Mesendoderm (in vitro differentiated cells): Measurements from ENCODE around the gene GNG11.

Experiments used
- DNase-seq: peaks from one replicate; pipeline ENCODE4 v3.0.0; 2013
- H2AK5ac ChIP-seq: 2 replicates; pipeline ENCODE4 v1.6.1; 2013; ENCODE audit warnings: low read length, inconsistent platforms
- H2BK120ac ChIP-seq: 2 replicates; pipeline ENCODE4 v1.6.1; 2013; ENCODE audit warnings: low read depth, mild to moderate bottlenecking, low read length, moderate library complexity, mixed read lengths
- H2BK15ac ChIP-seq: replicated peaks from 2 replicates; pipeline ENCODE4 v1.6.1; 2013; ENCODE audit warnings: low read depth, mild to moderate bottlenecking, moderate library complexity
- H2BK5ac ChIP-seq: 2 replicates; pipeline ENCODE4 v1.6.1; 2013; ENCODE audit warnings: low read length, inconsistent platforms
- H3K18ac ChIP-seq: 2 replicates; pipeline ENCODE4 v1.6.1; 2013; ENCODE audit warnings: mild to moderate bottlenecking, low read length, mixed read lengths
- H3K23ac ChIP-seq: one replicate; pipeline ENCODE4 v1.6.1; 2013; ENCODE audit warnings: low read length
- H3K27ac ChIP-seq: 2 replicates; pipeline ENCODE4 v1.5.1; 2013; ENCODE audit warnings: low read depth, mild to moderate bottlenecking, inconsistent platforms, low read length, moderate library complexity
- H3K27me3 ChIP-seq: 2 replicates; pipeline ENCODE4 v1.6.1; 2013; ENCODE audit warnings: low read length, control low read depth, mild to moderate bottlenecking, inconsistent platforms; ENCODE audit not compliant: insufficient read depth, poor library complexity
- H3K36me3 ChIP-seq: 2 replicates; pipeline ENCODE4 v1.6.1; 2013; ENCODE audit warnings: low read length, inconsistent platforms; ENCODE audit not compliant: control insufficient read depth, insufficient read depth
- H3K4ac ChIP-seq: one replicate; pipeline ENCODE4 v1.6.1; 2013; ENCODE audit warnings: low read depth, mild to moderate bottlenecking, low read length, moderate library complexity
- H3K4me1 ChIP-seq: 2 replicates; pipeline ENCODE4 v1.6.1; 2013; ENCODE audit warnings: low read depth, low read length, inconsistent platforms; ENCODE audit not compliant: control insufficient read depth
- H3K4me2 ChIP-seq: 2 replicates; pipeline ENCODE4 v1.6.1; 2013; ENCODE audit warnings: low read length
- H3K4me3 ChIP-seq: 2 replicates; pipeline ENCODE4 v1.5.1; 2013; ENCODE audit warnings: mild to moderate bottlenecking, low read length
- H3K56ac ChIP-seq: one replicate; pipeline ENCODE4 v1.6.1; 2013; ENCODE audit warnings: low read length
- H3K79me1 ChIP-seq: 2 replicates; pipeline ENCODE4 v1.6.1; 2013; ENCODE audit warnings: low read length, inconsistent platforms
- H3K79me2 ChIP-seq: 2 replicates; pipeline ENCODE4 v1.6.1; 2013; ENCODE audit warnings: mild to moderate bottlenecking, low read length; ENCODE audit not compliant: control insufficient read depth, insufficient read depth
- H3K9ac ChIP-seq: 2 replicates; pipeline ENCODE4 v1.6.1; 2013; ENCODE audit warnings: low read length, inconsistent platforms
- H4K5ac ChIP-seq: one replicate; pipeline ENCODE4 v1.6.1; 2013; ENCODE audit warnings: low read length
- H4K8ac ChIP-seq: one replicate; pipeline ENCODE4 v1.6.1; 2013; ENCODE audit warnings: low read depth, mild to moderate bottlenecking, control low read depth, low read length, moderate library complexity
- WGBS: extraction: QIAGEN DNeasy Blood & Tissue Kit; methylation state at CpG from one replicate; pipeline ENCODE4 v1.1.7; 2013; ENCODE audit warnings: low lambda C conversion rate, missing lambda C conversion rate; ENCODE audit not compliant: insufficient coverage; ENCODE audit errors: extremely low coverage; 5-methylcytosine and 5-hydroxymethylcytosine counted together

Gene GNG11

DNA sequence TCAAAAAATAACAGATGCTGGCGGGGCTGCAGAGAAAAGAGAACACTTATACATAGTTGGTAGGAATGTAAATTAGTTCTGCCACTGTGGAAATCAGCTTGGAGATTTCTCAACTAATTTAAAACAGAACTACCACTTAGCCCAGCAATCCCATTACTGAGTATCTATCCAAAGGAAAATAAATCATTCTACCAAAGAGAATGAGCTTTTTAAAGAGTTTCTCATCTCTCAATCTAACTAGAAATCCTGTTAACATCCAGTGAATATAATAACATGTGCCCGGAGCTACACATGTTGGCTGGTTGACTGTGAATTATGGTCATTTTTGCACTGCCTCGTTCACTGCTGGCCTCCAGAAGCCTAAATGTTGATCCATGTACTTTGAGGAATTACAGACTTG is 43.3 kb downstream of the GNG11 start:
- Histone ChIP-seq H2BK15ac (no peak overlapping the region), H3K36me3 (no peaks in the 10 kb centered on the region), H2BK5ac (no peak overlapping the region), H2AK5ac (no peak overlapping the region), H3K79me2 (no peaks in the 10 kb centered on the region), H3K4me2 (no peak overlapping the region), H4K5ac (no peak overlapping the region), H3K27ac (no peak overlapping the region), H2BK120ac (no peak overlapping the region), H4K8ac (no peak overlapping the region), H3K4me1 (no peaks in the 10 kb centered on the region), H3K79me1 (no peaks in the 10 kb centered on the region), H3K27me3 (no peaks in the 10 kb centered on the region), H3K56ac (no peak overlapping the region), H3K9ac (no peak overlapping the region), H3K4me3 (no peak overlapping the region), H3K18ac (no peak overlapping the region), H3K4ac (no peak overlapping the region), H3K23ac (no peak overlapping the region)
- DNase-seq = no peak
- WGBS = no CpG with 5 or more reads among the region's 3 CpGs

DNA sequence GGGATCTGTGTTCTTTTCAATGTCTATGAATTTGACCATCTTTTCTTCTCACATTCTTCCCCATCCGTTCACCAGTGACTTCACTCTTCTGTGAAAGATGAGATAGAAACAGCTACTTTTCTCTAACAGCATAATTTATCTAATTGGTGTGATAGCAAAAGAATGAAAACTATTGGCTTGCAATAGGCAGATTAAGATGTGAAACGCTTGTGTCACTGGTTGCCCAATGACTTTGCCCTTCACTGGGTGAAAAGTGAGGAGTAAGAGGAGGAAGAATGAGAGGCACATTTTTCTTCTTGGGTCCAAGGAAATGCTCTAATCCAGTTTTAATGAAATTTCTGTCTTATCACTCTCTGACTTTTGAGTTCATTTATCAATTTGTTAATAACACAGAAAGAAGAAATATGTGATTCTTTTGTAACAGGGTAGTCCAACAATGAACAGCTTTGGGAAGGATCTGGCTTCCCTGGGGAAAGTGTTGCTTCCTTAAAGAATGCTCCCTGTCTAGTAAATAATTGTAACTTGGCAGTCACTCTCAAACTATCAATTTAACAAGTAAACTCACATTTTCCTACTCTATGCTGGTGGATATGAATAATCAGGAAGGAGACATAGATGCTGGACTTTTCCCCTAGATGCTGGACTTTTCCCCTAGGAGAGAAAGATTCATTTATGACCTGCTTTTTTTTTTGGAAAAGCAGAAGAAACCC is 47.5 kb downstream of the GNG11 start:
- no peak overlapping the region for H3K23ac ChIP-seq
- H3K27ac ChIP-seq = no peak overlapping the region
- H3K79me1 ChIP-seq = no peaks in the 10 kb centered on the region
- H3K79me2 ChIP-seq = no peaks in the 10 kb centered on the region
- no peak overlapping the region for H3K4me3 ChIP-seq
- WGBS = no CpG with 5 or more reads among the region's 2 CpGs
- no peak overlapping the region for H2BK5ac ChIP-seq
- H3K4me2 ChIP-seq = no peak overlapping the region
- no peaks in the 10 kb centered on the region for H3K27me3 ChIP-seq
- no peak overlapping the region for H4K5ac ChIP-seq
- no peak overlapping the region for H4K8ac ChIP-seq
- DNase-seq = no peak
- H3K4ac ChIP-seq = no peak overlapping the region
- H3K36me3 ChIP-seq = no peaks in the 10 kb centered on the region
- no peaks in the 10 kb centered on the region for H3K4me1 ChIP-seq
- no peak overlapping the region for H2BK15ac ChIP-seq
- no peak overlapping the region for H3K18ac ChIP-seq
- no peak overlapping the region for H3K56ac ChIP-seq
- H2AK5ac ChIP-seq = no peak overlapping the region
- no peak overlapping the region for H2BK120ac ChIP-seq
- H3K9ac ChIP-seq = no peak overlapping the region

DNA sequence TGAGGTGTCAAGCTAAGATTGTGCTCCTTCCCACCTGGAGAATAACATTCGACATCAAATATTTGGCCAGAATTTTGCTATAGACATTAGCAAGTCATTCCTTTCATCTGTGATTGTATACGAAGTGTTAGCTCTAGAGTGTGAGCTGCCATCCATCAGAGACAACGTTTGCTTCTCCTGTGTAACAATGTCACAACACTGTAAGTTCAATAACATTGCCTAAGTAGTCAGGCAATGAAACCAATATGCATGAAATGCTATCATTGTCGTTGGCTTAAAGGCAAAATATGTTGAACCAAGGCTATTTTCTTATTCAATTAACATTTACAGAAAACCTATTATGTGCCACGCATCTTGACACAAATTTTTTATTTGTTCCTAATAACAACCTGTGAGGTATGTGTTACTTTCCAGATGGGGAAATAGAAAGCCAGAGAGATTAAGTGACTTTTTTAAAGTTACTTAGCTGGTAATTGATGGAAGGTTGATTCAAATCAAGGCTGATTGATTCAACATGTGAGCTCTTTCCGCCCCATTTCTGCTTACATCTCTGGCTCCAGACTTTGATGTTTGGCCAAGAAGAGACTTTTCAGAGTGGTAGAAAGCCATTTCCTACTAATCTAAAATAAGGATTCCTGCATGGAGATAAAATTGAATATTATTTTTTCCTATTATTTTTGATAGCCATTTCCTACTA is 50.6 kb downstream of the GNG11 start:
- Histone ChIP-seq H4K5ac (no peak overlapping the region), H3K4me1 (no peaks in the 10 kb centered on the region), H3K56ac (no peak overlapping the region), H3K79me2 (no peaks in the 10 kb centered on the region), H3K9ac (no peak overlapping the region), H2BK120ac (no peak overlapping the region), H2BK15ac (no peak overlapping the region), H3K27me3 (no peaks in the 10 kb centered on the region), H4K8ac (no peak overlapping the region), H3K79me1 (no peaks in the 10 kb centered on the region), H3K4me3 (no peak overlapping the region), H2AK5ac (no peak overlapping the region), H3K23ac (no peak overlapping the region), H3K27ac (no peak overlapping the region), H3K18ac (no peak overlapping the region), H3K4me2 (no peak overlapping the region), H3K36me3 (no peaks in the 10 kb centered on the region), H3K4ac (no peak overlapping the region), H2BK5ac (no peak overlapping the region)
- no peak for DNase-seq
- WGBS = no CpG with 5 or more reads among the region's 6 CpGs

DNA sequence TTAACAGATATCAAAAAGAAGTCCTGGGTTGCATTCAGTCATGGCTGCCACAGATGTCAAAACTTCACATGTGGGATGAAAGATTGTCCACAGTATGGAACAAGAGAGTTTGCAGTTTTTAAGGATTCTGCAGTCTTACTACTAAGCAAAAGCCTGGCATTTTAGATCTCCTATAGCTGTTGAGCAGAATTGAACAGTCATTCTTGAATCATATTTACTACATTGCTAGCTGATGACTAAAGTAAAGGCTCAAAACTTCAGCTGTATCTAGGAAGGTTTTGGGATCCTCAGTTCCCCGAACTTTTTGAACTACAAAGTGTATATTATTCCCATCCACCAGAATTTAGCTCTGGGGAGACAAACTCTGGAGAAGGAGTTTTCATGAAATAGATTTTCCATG is 51.6 kb downstream of the GNG11 start:
- Histone ChIP-seq H3K18ac (no peak overlapping the region), H3K23ac (no peak overlapping the region), H3K4me3 (no peak overlapping the region), H3K27ac (no peak overlapping the region), H3K27me3 (no peaks in the 10 kb centered on the region), H3K79me1 (no peaks in the 10 kb centered on the region), H2AK5ac (no peak overlapping the region), H3K79me2 (no peaks in the 10 kb centered on the region), H4K8ac (no peak overlapping the region), H2BK120ac (no peak overlapping the region), H2BK5ac (no peak overlapping the region), H3K56ac (no peak overlapping the region), H2BK15ac (no peak overlapping the region), H3K4me2 (no peak overlapping the region), H3K4me1 (no peaks in the 10 kb centered on the region), H4K5ac (no peak overlapping the region), H3K36me3 (no peaks in the 10 kb centered on the region), H3K4ac (no peak overlapping the region), H3K9ac (no peak overlapping the region)
- no CpG with 5 or more reads among the region's 1 CpG for WGBS
- DNase-seq = no peak

DNA sequence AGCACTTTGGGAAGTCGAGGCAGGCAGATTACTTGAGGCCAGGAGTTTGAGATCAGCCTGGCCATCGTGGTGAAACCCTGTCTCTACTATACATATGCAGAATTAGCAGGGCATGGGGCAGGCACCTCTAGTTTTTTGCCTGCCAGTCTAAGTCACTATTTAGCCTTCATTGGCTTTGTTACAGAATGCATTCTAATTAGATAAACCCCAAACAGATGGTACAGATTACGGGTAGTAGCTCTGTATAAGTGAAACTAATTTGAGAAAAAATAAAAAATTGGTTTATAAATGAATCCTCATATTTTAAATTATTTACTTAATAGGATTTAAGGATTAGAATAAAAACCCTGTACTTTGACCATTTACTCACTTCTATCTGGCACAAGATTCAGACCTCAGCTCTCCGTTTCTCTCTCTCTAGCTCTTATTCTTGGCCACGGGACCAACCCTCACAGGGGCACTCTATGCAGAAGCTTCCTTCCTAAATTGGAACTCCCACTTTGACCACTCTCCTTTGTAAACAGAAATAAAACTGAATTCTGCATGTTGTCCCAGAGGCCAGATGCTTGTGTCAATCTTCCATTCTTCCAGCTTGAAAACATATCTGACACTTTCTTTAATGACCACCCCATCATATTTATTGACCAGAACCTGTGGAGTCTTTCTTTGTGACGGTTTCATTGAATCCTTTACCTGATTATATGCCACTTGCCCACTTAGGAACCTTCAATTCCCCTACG is 55.8 kb downstream of the GNG11 start:
- H4K8ac ChIP-seq = no peak overlapping the region
- no peaks in the 10 kb centered on the region for H3K79me2 ChIP-seq
- no peak overlapping the region for H3K4me3 ChIP-seq
- no peaks in the 10 kb centered on the region for H3K4me1 ChIP-seq
- H3K27me3 ChIP-seq = no peaks in the 10 kb centered on the region
- no peak overlapping the region for H2AK5ac ChIP-seq
- H2BK120ac ChIP-seq = no peak overlapping the region
- no peak overlapping the region for H2BK5ac ChIP-seq
- H4K5ac ChIP-seq = no peak overlapping the region
- no peak overlapping the region for H3K27ac ChIP-seq
- no peak for DNase-seq
- no peak overlapping the region for H3K56ac ChIP-seq
- WGBS = no CpG with 5 or more reads among the region's 7 CpGs
- no peak overlapping the region for H2BK15ac ChIP-seq
- no peak overlapping the region for H3K4me2 ChIP-seq
- no peak overlapping the region for H3K18ac ChIP-seq
- H3K79me1 ChIP-seq = no peaks in the 10 kb centered on the region
- H3K9ac ChIP-seq = no peak overlapping the region
- H3K4ac ChIP-seq = no peak overlapping the region
- H3K23ac ChIP-seq = no peak overlapping the region
- no peaks in the 10 kb centered on the region for H3K36me3 ChIP-seq
